Choroid plexus epithelial cell (primary cell): Measurements from ENCODE around the gene GFER.

Experiments used
- DNase-seq: peaks from one replicate; pipeline ENCODE4 v3.0.0-alpha.2; 2010; ENCODE audit warnings: low read depth
- H3K4me3 ChIP-seq: 2 replicates; pipeline ENCODE4 v1.5.1; 2011; ENCODE audit warnings: low read depth, mild to moderate bottlenecking, control low read depth, low read length, moderate library complexity
- CTCF ChIP-seq: conservative IDR thresholded peaks from 2 replicates; pipeline ENCODE4 v1.5.1; 2011; ENCODE audit warnings: low read depth, mild to moderate bottlenecking, control low read depth, inconsistent platforms, low read length, moderate library complexity

Gene GFER

GRCh38 chr16:1964506-1965395 is 19.2 kb upstream of the GFER start, which contains the start of gene RPS2:
RPS2 (minus strand) TSS chr16:1964826; CDS start chr16:1964625, 201 bp downstream.
- DNase-seq, result peak; percentile 99
- no peak for TF ChIP-seq CTCF
- H3K4me3 ChIP-seq, result peak within 1 kb of the TSS; percentile 95

- TF ChIP-seq CTCF, result no peak
- no peak for DNase-seq
- H3K4me3 ChIP-seq, result peak overlapping the region; percentile 95
These were observed 18.5 kb upstream of the GFER start for GRCh38 chr16:1965396-1966001.

- no peak for TF ChIP-seq CTCF
- no peak for DNase-seq
- peak within 1 kb of the TSS; percentile 95 for H3K4me3 ChIP-seq
These were observed 17.5 kb upstream of the GFER start, which contains the start of gene RNF151 for GRCh38 chr16:1966460-1966859. RNF151 (plus strand) TSS chr16:1966856; CDS start chr16:1966882, 26 bp downstream.

- no peak for TF ChIP-seq CTCF
- H3K4me3 ChIP-seq, result no peak overlapping the region
- DNase-seq, result no peak
These were observed 15.6 kb upstream of the GFER start for GRCh38 chr16:1968146-1968953.

GRCh38 chr16:1971796-1972489 is 12.1 kb upstream of the GFER start, which contains the start of gene TBL3:
TBL3 (plus strand) TSS chr16:1972053; CDS start chr16:1972165, 112 bp downstream.
- no peak for TF ChIP-seq CTCF
- DNase-seq, result peak; percentile 94
- H3K4me3 ChIP-seq, result peak within 1 kb of the TSS; percentile 92

- TF ChIP-seq CTCF, result no peak
- H3K4me3 ChIP-seq, result peak overlapping the region; percentile 92
- DNase-seq, result peak; percentile 26
These were observed 11.5 kb upstream of the GFER start for GRCh38 chr16:1972490-1972877.
